ENCODE measurements around the gene CDK14.

DNA sequence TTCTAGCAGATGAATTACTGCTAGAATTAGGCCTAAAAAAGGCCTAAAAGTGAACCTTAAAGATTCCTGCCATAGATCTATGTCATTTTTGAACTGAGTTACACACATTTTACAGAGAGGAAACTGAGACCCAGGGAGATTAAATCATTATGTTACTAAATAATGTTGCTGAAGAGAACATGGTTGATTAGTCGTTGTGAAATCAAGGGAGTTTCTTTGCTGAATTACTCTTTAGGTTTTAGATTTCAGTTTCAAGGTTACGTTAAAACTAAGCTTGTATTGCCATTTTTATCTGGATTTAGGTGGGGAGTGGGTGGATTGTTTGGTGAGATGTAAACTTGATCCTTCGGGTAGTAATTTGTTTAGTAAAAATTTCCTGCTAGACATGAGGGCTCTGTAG is 21.3 kb downstream of the CDK14 start:
- TF ChIP-seq, protein P1, sequence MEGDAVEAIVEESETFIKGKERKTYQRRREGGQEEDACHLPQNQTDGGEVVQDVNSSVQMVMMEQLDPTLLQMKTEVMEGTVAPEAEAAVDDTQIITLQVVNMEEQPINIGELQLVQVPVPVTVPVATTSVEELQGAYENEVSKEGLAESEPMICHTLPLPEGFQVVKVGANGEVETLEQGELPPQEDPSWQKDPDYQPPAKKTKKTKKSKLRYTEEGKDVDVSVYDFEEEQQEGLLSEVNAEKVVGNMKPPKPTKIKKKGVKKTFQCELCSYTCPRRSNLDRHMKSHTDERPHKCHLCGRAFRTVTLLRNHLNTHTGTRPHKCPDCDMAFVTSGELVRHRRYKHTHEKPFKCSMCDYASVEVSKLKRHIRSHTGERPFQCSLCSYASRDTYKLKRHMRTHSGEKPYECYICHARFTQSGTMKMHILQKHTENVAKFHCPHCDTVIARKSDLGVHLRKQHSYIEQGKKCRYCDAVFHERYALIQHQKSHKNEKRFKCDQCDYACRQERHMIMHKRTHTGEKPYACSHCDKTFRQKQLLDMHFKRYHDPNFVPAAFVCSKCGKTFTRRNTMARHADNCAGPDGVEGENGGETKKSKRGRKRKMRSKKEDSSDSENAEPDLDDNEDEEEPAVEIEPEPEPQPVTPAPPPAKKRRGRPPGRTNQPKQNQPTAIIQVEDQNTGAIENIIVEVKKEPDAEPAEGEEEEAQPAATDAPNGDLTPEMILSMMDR (IDR thresholded peaks at IDR 0.05 in 2 of 3, conservative IDR thresholded peaks at IDR 0.05 in 1 of 3; ENCODE audit: control insufficient read depth in 2 of 3, extremely low read depth in 1 of 3, insufficient read depth in 1 of 3, low read depth in 3 of 3, low read length in 3 of 3): no peak
- TF ChIP-seq NFIC (IDR thresholded peaks at IDR 0.05; ENCODE audit: low read depth, low read length): no peak
- TF ChIP-seq SP1 (IDR thresholded peaks at IDR 0.05; ENCODE audit: low read depth, low read length): no peak
- TF ChIP-seq POLR2AphosphoS5 (IDR thresholded peaks at IDR 0.05; ENCODE audit: low read length): no peak
- no peak for TF ChIP-seq HCFC1 (IDR thresholded peaks at IDR 0.05; ENCODE audit: low read length)
- no peak for TF ChIP-seq POLR2A (IDR thresholded peaks at IDR 0.05; ENCODE audit: low read depth, low read length)
- no peak for TF ChIP-seq RUNX3 (IDR thresholded peaks at IDR 0.05; ENCODE audit: low read length)
- TF ChIP-seq, protein P2, sequence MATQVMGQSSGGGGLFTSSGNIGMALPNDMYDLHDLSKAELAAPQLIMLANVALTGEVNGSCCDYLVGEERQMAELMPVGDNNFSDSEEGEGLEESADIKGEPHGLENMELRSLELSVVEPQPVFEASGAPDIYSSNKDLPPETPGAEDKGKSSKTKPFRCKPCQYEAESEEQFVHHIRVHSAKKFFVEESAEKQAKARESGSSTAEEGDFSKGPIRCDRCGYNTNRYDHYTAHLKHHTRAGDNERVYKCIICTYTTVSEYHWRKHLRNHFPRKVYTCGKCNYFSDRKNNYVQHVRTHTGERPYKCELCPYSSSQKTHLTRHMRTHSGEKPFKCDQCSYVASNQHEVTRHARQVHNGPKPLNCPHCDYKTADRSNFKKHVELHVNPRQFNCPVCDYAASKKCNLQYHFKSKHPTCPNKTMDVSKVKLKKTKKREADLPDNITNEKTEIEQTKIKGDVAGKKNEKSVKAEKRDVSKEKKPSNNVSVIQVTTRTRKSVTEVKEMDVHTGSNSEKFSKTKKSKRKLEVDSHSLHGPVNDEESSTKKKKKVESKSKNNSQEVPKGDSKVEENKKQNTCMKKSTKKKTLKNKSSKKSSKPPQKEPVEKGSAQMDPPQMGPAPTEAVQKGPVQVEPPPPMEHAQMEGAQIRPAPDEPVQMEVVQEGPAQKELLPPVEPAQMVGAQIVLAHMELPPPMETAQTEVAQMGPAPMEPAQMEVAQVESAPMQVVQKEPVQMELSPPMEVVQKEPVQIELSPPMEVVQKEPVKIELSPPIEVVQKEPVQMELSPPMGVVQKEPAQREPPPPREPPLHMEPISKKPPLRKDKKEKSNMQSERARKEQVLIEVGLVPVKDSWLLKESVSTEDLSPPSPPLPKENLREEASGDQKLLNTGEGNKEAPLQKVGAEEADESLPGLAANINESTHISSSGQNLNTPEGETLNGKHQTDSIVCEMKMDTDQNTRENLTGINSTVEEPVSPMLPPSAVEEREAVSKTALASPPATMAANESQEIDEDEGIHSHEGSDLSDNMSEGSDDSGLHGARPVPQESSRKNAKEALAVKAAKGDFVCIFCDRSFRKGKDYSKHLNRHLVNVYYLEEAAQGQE (IDR thresholded peaks at IDR 0.05; ENCODE audit: low read depth, low read length): no peak
- TF ChIP-seq SMAD1 (IDR thresholded peaks at IDR 0.05; ENCODE audit: low read depth, partially characterized antibody): no peak
- TF ChIP-seq GATAD2B (conservative IDR thresholded peaks at IDR 0.05; ENCODE audit: low read depth): no peak

Measured in GM12878 (cell line).